Stimulated activated CD8-positive, alpha-beta memory T cell treated with anti-CD3 and anti-CD28 coated beads, Interleukin-7, amount 100 ng/mL, for 48 hours (primary cell): Measurements from ENCODE around the gene ACBD5.

ENCODE experiments used
- DNase-seq, 2 donors: peaks; one replicate each; pipeline ENCODE4 v3.0.0-alpha.2; 2020; ENCODE audit warnings: low read depth in 1 of 2; ENCODE audit errors: extremely low read depth in 1 of 2

ACBD5 gene

GRCh38 chr10:27153329-27153728, 87.3 kb downstream of the ACBD5 start:
- no peak for DNase-seq

DNA sequence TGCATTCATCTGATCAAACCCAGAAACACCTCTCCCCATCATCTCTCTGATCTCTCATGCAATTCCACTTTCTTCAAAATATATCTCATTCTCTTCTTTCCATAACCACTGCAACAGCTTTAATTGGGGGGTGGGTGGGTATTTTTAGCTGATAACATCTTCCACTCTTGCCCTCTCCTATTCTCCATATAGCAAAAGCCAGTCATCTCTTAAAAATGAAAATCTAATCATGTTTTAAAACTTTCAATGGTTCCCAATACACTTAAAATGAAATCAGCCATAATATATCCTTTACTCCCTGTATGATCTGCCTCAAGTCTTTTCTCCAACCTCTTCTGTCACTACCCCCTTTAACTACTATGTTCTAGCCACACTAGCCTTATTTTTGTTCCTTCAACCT, 87.9 kb downstream of the ACBD5 start:
- DNase-seq: no peak

DNA sequence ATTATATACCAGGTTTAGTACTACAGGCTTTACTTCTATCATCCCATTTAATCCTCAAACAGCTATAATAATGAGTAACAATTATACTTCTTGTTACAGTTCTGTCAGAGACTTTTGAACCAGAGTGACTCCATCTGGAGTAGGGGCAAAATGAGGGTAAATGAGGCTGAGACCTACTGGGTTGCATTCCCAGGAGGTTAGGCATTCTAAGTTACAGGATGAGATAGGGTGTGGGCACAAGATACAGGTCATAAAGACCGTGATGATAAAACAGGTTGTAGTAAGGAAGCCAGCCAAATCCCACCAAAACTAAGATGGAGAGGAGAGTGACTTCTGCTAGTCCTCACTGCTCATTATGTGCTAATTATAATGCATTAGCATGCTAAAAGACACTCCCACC, 90.3 kb downstream of the ACBD5 start:
- no peak for DNase-seq

DNA sequence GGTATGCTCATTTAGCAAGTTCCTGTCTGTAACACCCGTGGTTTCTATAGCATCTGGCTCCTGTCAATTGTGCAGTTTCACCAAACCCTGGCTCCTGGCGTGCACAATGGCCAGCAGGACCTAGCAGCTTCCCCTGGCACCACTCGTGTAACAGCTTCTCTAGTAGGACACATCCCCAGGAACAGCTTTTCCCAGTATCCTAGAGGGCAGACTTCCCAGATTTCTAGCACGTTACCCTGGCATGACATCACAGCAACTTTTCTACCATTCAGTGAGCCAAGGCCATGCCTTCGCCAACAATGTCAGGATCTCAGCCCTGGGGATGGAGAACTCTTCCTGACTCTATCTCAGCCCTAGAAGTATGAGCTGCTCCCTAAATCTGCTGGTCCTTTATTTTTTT, 92.9 kb downstream of the ACBD5 start:
- DNase-seq: no peak

GRCh38 chr10:27145937-27146336, 94.7 kb downstream of the ACBD5 start:
- no peak for DNase-seq
